Activated CD4-positive, alpha-beta T cell treated with anti-CD3 and anti-CD28 coated beads, Interleukin-2, Interleukin-4, amounts not matched to agents 100 ng/mL and 50 ng/mL, durations not matched to agents 16 hours and 8 hours (primary cell): Measurements from ENCODE around the gene CD2AP.
A peak's percentile ranks its signal among the peaks of the same experiment; 100 is the strongest.

Experiments
- DNase-seq: peaks from one replicate; pipeline ENCODE4 v3.0.0-alpha.2; 2020; ENCODE audit warnings: low spot score

The CD2AP gene

DNA sequence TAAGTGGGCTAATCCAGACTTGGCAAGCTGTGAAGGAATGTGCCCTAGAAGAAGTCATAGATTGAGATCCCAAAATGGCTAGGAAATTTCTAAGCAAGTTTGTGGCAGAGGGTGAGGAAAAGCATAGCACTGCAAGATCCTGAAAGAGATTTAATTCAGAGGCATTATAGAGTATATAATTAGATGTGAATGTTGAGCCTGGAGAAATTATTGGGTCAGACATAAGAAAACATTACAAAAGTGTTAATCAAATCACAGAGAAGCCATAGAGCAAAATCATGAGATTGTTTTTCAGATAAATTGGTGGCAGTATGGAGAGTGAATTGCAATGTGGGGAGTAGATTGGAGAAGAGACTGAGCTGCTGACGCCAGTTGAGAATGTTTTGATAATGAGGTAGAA, 90.0 kb downstream of the CD2AP start:
- no peak for DNase-seq

DNA sequence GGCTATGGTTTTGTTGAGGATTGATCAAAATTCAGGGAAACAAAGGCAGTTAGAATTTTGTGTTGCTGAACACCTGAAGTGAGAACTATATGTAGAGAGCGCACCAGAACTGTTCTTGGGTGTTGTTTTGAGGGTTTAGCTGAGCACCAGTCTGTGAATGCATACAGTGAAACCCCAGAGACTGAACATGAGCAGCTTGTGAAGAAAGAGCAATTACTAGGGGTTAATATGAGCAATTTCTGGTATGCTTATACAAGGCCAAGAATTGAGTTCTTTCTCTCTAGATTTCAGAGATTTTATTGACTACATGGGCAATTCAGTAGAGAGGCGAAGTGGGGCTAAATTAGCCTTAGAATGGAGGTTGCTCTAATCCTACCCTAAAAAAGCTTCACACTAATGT, 93.9 kb downstream of the CD2AP start:
- no peak for DNase-seq

GRCh38 chr6:47573109-47573508, 95.5 kb downstream of the CD2AP start:
- no peak for DNase-seq

DNA sequence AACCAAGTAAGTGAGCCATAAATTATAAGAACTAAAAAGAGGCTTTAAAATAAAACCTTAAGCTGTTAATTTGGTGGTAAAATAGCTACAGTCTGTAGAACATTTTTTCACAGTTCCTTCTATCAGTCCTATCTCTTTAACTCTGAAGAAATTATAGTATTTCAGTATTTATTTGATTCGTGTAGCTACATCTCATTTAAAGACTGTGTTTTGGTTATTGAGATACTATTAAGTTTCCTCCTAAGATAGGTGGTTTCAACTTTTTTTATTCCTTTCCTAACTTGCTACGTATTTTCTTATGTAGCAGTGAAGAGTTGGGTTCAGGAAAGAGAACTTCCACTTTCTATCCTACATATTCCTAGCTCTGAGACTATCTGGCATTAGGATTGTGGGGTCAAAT, 97.2 kb downstream of the CD2AP start:
- DNase-seq, result no peak

DNA sequence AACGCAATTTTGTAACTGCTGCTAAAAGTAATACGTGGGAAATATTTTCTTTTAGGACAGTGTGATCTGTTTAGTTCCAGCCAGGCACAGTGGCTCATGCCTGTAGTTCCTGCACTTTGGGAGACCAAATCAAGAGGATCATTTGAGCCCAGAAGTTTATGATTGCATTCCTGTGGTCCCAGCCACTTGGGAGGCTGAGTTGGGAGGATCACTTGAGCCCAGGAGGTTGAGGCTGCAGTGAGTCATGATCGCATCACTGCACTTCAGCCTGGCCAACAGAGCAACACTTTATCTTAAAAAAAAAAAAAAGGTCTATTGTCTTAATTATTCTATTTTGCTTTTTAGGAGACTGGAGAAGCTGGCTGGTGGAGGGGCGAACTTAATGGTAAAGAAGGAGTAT, 101.5 kb downstream of the CD2AP start:
- no peak for DNase-seq

DNA sequence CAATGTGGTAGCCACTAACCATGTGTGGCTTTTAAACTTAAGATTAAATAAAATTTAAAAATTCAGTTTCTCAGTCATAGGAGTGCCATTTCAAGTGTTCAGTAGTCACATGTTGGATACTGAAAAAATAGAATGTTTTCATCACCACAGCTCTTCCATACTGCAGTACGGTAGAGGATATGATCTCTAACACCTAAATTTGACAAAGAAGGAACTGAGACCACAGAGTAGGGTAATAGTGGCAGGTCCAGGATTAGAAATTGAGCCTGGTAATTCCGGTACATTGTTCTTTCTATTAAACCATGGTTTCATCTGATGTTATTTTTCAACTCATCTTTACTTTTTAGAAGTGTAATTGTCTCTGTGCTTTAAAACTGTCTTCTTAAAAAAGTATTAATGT, 104.0 kb downstream of the CD2AP start:
- no peak for DNase-seq

GRCh38 chr6:47587493-47587892, 109.9 kb downstream of the CD2AP start:
- DNase-seq, result no peak

GRCh38 chr6:47592131-47592840, 114.7 kb downstream of the CD2AP start:
- DNase-seq, result no peak

GRCh38 chr6:47593979-47594378, 116.4 kb downstream of the CD2AP start:
- no peak for DNase-seq

DNA sequence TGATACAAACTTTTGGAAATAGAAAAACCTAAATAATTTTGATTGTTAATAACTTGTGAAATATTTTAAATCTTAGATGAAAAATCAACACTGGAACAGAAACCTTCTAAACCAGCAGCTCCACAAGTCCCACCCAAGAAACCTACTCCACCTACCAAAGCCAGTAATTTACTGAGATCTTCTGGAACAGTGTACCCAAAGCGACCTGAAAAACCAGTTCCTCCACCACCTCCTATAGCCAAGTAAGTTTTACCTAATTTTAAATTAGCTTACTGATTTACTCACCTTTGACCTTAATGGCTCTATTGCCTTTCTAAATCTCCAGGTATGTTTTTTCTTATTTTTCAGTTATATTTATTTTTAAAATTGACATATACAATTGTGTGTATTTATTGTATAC, 118.2 kb downstream of the CD2AP start:
- no peak for DNase-seq

DNA sequence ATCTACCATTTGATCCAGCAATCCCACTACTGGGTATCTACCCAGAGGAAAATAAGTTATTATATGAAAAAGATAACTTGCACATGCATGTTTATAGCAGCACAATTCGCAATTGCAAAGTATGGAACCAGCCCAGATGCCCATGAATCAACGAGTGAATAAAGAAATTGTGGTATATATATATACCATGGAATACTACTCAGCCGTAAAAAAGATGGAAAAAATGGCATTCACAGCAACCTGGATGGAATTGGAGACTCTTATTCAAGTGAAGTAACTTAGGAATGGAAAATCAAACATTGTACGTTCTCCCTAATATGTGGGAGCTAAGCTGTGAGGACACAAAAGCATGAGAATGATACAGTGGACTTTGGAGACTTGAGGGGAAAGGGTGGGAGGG, 120.8 kb downstream of the CD2AP start:
- DNase-seq, result no peak

DNA sequence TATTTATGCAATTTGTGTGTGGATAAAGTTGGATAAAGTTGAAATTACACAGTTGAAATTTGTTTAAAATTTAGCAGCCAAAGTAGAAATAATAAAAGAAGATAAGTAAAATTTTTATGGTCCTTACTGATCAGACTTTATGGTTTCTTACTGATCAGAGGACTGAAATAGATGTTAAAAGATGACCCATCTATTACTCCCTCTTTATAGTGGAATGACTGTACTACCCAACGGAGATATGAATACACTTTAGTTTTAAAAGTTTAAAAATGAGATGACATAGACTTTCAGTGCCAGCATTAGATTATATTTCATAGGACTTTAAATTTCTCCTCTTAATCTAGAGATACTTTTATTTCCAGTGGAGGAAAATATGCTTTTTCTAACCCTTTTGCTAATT, 121.9 kb downstream of the CD2AP start:
- no peak for DNase-seq

- DNase-seq, result no peak
These were observed 125.6 kb downstream of the CD2AP start for GRCh38 chr6:47603227-47603626.

DNA sequence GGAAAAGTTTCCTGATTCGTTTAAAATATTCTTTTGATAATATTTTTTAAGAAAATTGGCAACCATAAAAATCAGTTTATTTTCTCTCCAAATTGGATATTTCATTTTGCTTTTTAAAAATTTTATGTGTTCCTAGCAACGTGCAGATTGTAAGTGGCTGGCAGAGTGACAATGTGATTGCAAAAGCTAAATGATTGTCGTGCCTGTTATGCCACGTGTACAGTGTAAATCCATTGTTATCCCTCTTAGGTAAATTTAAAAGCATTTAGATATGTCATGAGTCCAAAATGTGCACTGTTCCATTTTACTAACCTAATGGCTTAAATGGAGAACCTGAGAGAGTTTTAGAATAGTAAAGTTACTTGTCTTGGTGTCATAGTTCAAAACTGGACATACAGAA, 126.4 kb downstream of the CD2AP start:
- no peak for DNase-seq

GRCh38 chr6:47621838-47622449, 144.4 kb downstream of the CD2AP start:
- DNase-seq, result no peak

GRCh38 chr6:47626782-47627181, 149.2 kb downstream of the CD2AP start:
- no peak for DNase-seq

DNA sequence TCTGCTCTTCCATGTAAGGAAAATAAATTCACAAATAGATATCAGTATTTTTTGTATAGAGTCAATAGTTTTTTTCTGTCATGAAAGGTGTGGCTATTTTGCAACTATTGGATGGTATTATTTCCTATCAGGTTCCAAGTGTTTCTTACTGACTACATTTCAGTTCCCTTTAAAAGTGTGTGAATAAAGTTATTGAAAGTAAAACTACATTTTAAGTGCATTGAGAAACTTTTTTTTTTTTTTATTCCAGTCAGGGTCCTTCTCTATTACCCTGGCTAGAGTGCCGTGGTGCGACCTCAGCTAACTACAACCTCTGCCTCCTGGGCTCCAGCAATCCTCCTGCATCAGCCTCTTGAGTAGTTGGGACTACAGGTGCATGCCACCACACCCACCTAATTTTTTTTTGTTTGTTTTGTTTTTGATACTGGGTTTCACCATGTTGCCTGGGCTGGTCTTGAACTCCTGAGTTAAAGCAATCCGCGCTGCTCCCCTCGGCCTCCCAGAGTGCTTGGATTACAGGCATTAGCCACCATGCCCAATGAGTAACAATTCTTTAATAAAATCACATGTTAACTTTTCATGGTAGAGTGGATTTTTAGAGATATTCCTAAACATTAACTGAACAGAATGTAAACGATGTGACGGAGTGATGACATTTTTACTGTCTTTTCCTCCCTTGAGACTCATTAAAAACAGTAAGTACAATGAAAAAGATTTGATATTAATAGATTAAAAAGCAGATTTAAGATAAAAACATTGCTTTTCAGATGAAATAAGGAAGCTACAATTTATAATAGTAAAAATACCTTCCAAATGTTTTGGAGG, 151.1 kb downstream of the CD2AP start:
- DNase-seq, result no peak

DNA sequence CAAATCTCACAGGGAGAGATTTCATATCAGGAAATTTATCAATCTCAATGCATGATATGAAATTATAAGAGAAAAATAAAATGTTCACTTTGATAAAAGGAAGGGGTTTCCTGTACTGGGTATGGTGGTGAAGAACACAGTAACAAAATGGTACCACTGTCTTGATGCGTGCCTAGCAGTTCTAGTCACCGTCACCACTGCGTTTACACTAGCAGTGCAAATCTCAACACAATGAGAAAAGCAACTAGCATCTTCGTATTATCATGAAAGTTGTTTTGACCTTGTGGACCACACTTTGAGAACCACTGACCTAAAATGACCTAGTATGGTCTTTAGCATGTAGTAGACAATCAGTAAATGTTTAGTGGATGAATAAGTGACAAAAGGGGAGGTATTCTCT, 152.4 kb downstream of the CD2AP start:
- no peak for DNase-seq

- DNase-seq, result no peak
These were observed 153.0 kb downstream of the CD2AP start for GRCh38 chr6:47630587-47630986.

- DNase-seq, result peak; percentile 49
These were observed 153.7 kb downstream of the CD2AP start for GRCh38 chr6:47631269-47631772.

GRCh38 chr6:47631797-47632196, 154.2 kb downstream of the CD2AP start:
- no peak for DNase-seq

DNA sequence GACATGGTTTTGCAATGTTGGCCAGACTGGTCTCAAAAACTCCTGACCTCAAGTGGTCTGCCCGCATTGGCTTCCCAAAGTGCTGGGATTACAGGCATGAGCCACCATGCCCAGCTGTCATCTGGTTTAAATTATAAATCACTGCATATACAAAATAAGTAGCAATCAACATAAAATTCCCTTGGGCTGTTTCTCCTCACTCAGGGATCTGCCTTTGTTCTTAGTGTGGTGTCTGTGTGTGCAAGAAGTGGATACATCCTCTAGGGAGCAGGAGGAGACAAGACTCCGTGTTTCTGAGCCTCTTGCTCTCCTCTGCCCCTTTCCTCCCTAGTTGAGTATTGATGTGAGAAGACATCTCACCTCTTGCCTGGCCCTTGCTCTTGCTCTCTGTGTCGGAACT, 155.6 kb downstream of the CD2AP start:
- no peak for DNase-seq
